Neural cell (in vitro differentiated cells): ENCODE measurements around the gene MYCN. TPM values are rescaled to one million over a fixed set of nuclear protein-coding genes. Genes with fewer than 3 reads are reported as not detected.

Source experiments
- H2AFZ ChIP-seq: fragments of 200-600, 300-800 bp; sonication (generic), shearing (Covaris generic); 2 replicates; pipeline ENCODE4 v1.6.0; 2014; ENCODE audit warnings: low read depth, mild to moderate bottlenecking, antibody characterized with exemption, low read length, moderate library complexity
- H3F3A ChIP-seq: fragments of 200-600 bp; shearing (Covaris generic); 2 replicates; pipeline ENCODE4 v1.6.1; 2016; ENCODE audit warnings: mild to moderate bottlenecking, moderate library complexity, mixed read lengths, antibody characterized with exemption, low read length; ENCODE audit not compliant: insufficient read depth, poor library complexity, severe bottlenecking
- H3K27ac ChIP-seq: fragments of 200-600, 300-800 bp; sonication (generic), shearing (Covaris generic); 2 replicates; pipeline ENCODE4 v1.5.1; 2014; ENCODE audit warnings: mild to moderate bottlenecking, low read length, moderate library complexity
- H3K27me3 ChIP-seq: fragments of 300-800, 200-600 bp; sonication (generic), shearing (Covaris generic); 2 replicates; pipeline ENCODE4 v1.6.0; 2014; ENCODE audit warnings: mild to moderate bottlenecking, low read depth, low read length, moderate library complexity; ENCODE audit not compliant: insufficient read depth
- H3K36me3 ChIP-seq: fragments of 300-800, 200-600 bp; sonication (generic), shearing (Covaris generic); 2 replicates; pipeline ENCODE4 v1.5.1; 2014; ENCODE audit warnings: mild to moderate bottlenecking, antibody characterized with exemption, low read length, moderate library complexity; ENCODE audit not compliant: insufficient read depth
- H3K4me2 ChIP-seq: fragments of 300-800, 200-600 bp; sonication (generic), shearing (Covaris generic); 2 replicates; pipeline ENCODE4 v1.6.0; 2014; ENCODE audit warnings: mild to moderate bottlenecking, low read length
- H3K4me3 ChIP-seq: fragments of 300-800, 200-600 bp; sonication (generic), shearing (Covaris generic); 2 replicates; pipeline ENCODE4 v1.5.1; 2014; ENCODE audit warnings: mild to moderate bottlenecking, low read length, moderate library complexity
- H3K79me2 ChIP-seq: fragments of 200-600 bp; shearing (Covaris generic); replicated peaks from 2 replicates; pipeline ENCODE4 v1.6.0; 2014; ENCODE audit warnings: mild to moderate bottlenecking, low read length, moderate library complexity; ENCODE audit not compliant: insufficient read depth
- H3K9ac ChIP-seq: fragments of 300-800, 200-600 bp; sonication (generic), shearing (Covaris generic); 2 replicates; pipeline ENCODE4 v1.6.1; 2016; ENCODE audit warnings: mild to moderate bottlenecking, low read length, mixed read lengths
- H3K9me2 ChIP-seq: fragments of 200-600 bp; shearing (Covaris generic); 2 replicates; pipeline ENCODE4 v1.6.1; 2016; ENCODE audit warnings: mild to moderate bottlenecking, low read length, mixed read lengths; ENCODE audit not compliant: insufficient read depth
- H3K9me3 ChIP-seq: fragments of 200-600, 300-800 bp; sonication (generic), shearing (Covaris generic); 2 replicates; pipeline ENCODE4 v1.6.1; 2016; ENCODE audit warnings: mild to moderate bottlenecking, mixed run types, low read length, moderate library complexity, mixed read lengths
- H4K20me1 ChIP-seq: fragments of 200-600 bp; shearing (Covaris generic); 2 replicates; pipeline ENCODE4 v1.6.1; 2016; ENCODE audit warnings: mild to moderate bottlenecking, mixed run types; ENCODE audit not compliant: insufficient read depth
- EP300 ChIP-seq: fragments of 450-650 bp; conservative IDR thresholded peaks from 2 replicates; pipeline ENCODE4 v1.6.1; 2014; ENCODE audit warnings: antibody characterized with exemption, mild to moderate bottlenecking, moderate library complexity; ENCODE audit not compliant: poor library complexity, severe bottlenecking
- EZH2 ChIP-seq: fragments of 200-600, 300-800 bp; shearing (Covaris generic), sonication (generic); IDR thresholded peaks from 2 replicates; pipeline ENCODE4 v1.6.1; 2014; ENCODE audit warnings: antibody characterized with exemption, low read length, borderline replicate concordance, mild to moderate bottlenecking; ENCODE audit not compliant: insufficient read depth, poor library complexity, severe bottlenecking
- MXI1 ChIP-seq: fragments of 450-650 bp; conservative IDR thresholded peaks from 2 replicates; pipeline ENCODE4 v1.6.1; 2014; ENCODE audit warnings: antibody characterized with exemption, mild to moderate bottlenecking; ENCODE audit not compliant: poor library complexity, severe bottlenecking
- RAD21 ChIP-seq: fragments of 450-650 bp; conservative IDR thresholded peaks from 2 replicates; pipeline ENCODE4 v1.6.1; 2014; ENCODE audit warnings: antibody characterized with exemption, mild to moderate bottlenecking, moderate library complexity
- SMC3 ChIP-seq: fragments of 450-650 bp; conservative IDR thresholded peaks from 2 replicates; pipeline ENCODE4 v1.6.1; 2014; ENCODE audit warnings: antibody characterized with exemption, mild to moderate bottlenecking, moderate library complexity; ENCODE audit not compliant: poor library complexity
- TAF1 ChIP-seq: IDR thresholded peaks from 2 replicates; pipeline ENCODE4 v1.6.1; 2012; ENCODE audit warnings: low read depth
- polyA plus RNA-seq: library from polyadenylated mRNA; depleted of rRNA; stranded (reverse); fragments of >200 nt; gene quantifications from 2 replicates; pipeline ENCODE4 v1.2.3, GENCODE V29; 2014
- TF ChIP-seq, protein P1 (sequence below): IDR thresholded peaks from 2 replicates; pipeline ENCODE4 v1.6.1; 2012; ENCODE audit warnings: borderline replicate concordance
- TF ChIP-seq, protein P2 (sequence below): fragments of 450-650 bp; IDR thresholded peaks from 2 replicates; pipeline ENCODE4 v1.5.1; 2014; ENCODE audit warnings: antibody characterized with exemption, mild to moderate bottlenecking, moderate library complexity; ENCODE audit not compliant: poor library complexity, severe bottlenecking

Gene MYCN
- polyA plus RNA-seq, 1 donor from 2014 or later, result 25.1 TPM

DNA sequence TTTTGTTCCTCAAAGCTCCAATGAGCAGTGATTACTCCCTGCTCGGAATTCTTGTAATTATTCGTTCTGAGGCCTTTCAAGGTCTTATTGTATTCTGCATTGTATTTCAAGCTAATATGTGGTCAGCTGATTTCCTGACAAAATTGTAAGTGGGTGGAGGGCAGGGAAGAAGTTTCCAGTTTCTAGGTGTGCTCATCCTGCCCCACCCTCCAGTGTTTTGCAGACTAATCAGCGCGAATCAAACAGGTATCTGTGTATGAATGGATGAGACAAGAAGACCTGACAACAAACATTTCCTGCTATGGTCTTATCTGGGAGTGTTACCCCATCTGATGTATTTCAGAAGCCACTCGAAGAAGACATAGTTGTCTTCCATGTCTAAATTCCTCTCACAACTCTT lies 35.3 kb downstream of the MYCN start:
- Histone ChIP-seq H3K9me2 (no peaks in the 10 kb centered on the region), H2AFZ (no peak overlapping the region), H3F3A (no peaks in the 10 kb centered on the region), H3K9ac (no peak overlapping the region), H3K79me2 (no peaks in the 10 kb centered on the region), H3K9me3 (no peaks in the 10 kb centered on the region), H3K27ac (no peak overlapping the region), H3K27me3 (no peaks in the 10 kb centered on the region), H3K36me3 (no peaks in the 10 kb centered on the region), H4K20me1 (no peaks in the 10 kb centered on the region), H3K4me2 (no peak overlapping the region), H3K4me3 (no peak overlapping the region)
- TF ChIP-seq MXI1 (no peak), RAD21 (no peak), EP300 (no peak), TAF1 (no peak)

DNA sequence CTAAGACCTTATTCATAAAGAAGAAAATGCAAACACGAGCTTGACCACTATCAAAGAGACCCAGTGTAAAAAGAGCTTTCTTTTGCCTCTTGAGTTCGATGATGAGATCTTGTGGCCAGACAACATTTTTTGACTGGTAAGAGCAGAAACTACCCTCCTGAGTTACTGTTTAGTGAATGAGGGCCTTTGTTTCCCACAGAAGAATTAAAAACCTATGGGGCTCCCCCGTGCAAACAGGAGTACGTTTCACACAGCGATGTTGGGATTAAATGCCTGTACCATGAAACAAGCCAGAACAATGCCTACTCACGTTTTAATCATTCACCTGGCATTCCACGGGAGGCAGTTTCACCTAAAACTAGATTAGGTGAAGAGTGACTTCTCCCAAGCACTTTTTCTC lies 36.0 kb downstream of the MYCN start:
- H3K9me3 ChIP-seq, result no peaks in the 10 kb centered on the region
- H2AFZ ChIP-seq, result no peak overlapping the region
- no peak overlapping the region for H3K4me3 ChIP-seq
- H3K9me2 ChIP-seq, result no peaks in the 10 kb centered on the region
- no peak for TF ChIP-seq EZH2
- TF ChIP-seq, protein P1, sequence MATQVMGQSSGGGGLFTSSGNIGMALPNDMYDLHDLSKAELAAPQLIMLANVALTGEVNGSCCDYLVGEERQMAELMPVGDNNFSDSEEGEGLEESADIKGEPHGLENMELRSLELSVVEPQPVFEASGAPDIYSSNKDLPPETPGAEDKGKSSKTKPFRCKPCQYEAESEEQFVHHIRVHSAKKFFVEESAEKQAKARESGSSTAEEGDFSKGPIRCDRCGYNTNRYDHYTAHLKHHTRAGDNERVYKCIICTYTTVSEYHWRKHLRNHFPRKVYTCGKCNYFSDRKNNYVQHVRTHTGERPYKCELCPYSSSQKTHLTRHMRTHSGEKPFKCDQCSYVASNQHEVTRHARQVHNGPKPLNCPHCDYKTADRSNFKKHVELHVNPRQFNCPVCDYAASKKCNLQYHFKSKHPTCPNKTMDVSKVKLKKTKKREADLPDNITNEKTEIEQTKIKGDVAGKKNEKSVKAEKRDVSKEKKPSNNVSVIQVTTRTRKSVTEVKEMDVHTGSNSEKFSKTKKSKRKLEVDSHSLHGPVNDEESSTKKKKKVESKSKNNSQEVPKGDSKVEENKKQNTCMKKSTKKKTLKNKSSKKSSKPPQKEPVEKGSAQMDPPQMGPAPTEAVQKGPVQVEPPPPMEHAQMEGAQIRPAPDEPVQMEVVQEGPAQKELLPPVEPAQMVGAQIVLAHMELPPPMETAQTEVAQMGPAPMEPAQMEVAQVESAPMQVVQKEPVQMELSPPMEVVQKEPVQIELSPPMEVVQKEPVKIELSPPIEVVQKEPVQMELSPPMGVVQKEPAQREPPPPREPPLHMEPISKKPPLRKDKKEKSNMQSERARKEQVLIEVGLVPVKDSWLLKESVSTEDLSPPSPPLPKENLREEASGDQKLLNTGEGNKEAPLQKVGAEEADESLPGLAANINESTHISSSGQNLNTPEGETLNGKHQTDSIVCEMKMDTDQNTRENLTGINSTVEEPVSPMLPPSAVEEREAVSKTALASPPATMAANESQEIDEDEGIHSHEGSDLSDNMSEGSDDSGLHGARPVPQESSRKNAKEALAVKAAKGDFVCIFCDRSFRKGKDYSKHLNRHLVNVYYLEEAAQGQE, result no peak
- H3K9ac ChIP-seq, result no peak overlapping the region
- no peak overlapping the region for H3K27ac ChIP-seq
- no peaks in the 10 kb centered on the region for H3K36me3 ChIP-seq
- no peaks in the 10 kb centered on the region for H3K27me3 ChIP-seq
- H4K20me1 ChIP-seq, result no peaks in the 10 kb centered on the region
- H3F3A ChIP-seq, result no peaks in the 10 kb centered on the region
- H3K4me2 ChIP-seq, result no peak overlapping the region
- no peaks in the 10 kb centered on the region for H3K79me2 ChIP-seq

DNA sequence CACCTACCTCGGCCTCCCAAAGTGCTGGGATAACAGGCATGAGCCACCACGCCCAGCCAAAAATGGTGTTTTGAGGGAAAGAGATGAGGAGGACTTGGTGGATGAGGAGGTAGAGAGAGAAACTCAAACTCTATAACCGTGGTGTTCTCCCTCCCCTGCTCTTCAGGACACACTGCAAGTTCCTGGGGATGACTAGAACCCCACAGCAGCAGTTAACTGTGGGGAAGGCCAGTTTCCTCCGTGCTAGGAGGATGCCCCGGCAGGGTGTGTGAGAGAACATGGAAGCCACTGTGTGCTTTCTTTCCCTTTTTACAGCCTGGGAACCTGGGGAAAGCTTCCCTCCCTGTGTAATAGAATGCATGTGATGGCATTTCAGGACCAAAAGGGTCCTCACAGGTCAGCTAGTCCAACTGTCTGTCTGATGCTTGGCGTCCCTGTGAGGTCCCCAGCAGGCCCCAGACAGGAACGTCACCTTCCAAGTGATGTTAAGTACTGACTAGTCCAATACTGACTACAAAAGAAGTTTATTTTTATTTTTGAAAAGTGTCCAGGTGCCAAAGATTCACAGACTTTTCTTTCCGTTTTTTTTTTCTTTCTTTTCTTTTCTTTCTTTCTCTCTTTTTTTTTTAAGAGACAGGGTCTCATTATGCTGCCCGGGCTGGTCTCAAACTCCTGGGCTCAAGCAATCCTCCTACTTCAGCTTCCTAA lies 38.9 kb downstream of the MYCN start:
- Histone ChIP-seq H3K4me3 (no peak overlapping the region), H3K9me3 (no peaks in the 10 kb centered on the region), H2AFZ (no peak overlapping the region), H3K9ac (no peak overlapping the region), H3K36me3 (no peaks in the 10 kb centered on the region), H3K79me2 (no peaks in the 10 kb centered on the region), H4K20me1 (no peaks in the 10 kb centered on the region), H3K27ac (no peak overlapping the region), H3K27me3 (no peaks in the 10 kb centered on the region), H3K4me2 (no peak overlapping the region), H3F3A (no peaks in the 10 kb centered on the region), H3K9me2 (no peaks in the 10 kb centered on the region)
- TF ChIP-seq TAF1, result no peak
- TF ChIP-seq, protein P1, result no peak
- TF ChIP-seq SMC3, result no peak
- no peak for TF ChIP-seq MXI1
- TF ChIP-seq, protein P2, sequence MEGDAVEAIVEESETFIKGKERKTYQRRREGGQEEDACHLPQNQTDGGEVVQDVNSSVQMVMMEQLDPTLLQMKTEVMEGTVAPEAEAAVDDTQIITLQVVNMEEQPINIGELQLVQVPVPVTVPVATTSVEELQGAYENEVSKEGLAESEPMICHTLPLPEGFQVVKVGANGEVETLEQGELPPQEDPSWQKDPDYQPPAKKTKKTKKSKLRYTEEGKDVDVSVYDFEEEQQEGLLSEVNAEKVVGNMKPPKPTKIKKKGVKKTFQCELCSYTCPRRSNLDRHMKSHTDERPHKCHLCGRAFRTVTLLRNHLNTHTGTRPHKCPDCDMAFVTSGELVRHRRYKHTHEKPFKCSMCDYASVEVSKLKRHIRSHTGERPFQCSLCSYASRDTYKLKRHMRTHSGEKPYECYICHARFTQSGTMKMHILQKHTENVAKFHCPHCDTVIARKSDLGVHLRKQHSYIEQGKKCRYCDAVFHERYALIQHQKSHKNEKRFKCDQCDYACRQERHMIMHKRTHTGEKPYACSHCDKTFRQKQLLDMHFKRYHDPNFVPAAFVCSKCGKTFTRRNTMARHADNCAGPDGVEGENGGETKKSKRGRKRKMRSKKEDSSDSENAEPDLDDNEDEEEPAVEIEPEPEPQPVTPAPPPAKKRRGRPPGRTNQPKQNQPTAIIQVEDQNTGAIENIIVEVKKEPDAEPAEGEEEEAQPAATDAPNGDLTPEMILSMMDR, result no peak
- no peak for TF ChIP-seq EP300
